GM21447 (cell line): ENCODE measurements around the gene C14orf180.

ENCODE experiments used
- ATAC-seq: cut with Tn5 transposase; IDR thresholded peaks from one replicate; pipeline ENCODE4 v1.9.1; 2021; ENCODE audit not compliant: unreplicated experiment

C14orf180 gene

GRCh38 chr14:104560586-104560945 is 19.0 kb upstream of the C14orf180 start:
- no peak for ATAC-seq

- ATAC-seq, result no peak
These were observed 18.4 kb upstream of the C14orf180 start for GRCh38 chr14:104561124-104561557.

- no peak for ATAC-seq
These were observed 17.7 kb upstream of the C14orf180 start for GRCh38 chr14:104561632-104562495.

GRCh38 chr14:104562606-104563005 is 17.0 kb upstream of the C14orf180 start:
- ATAC-seq, result no peak

- no peak for ATAC-seq
These were observed 16.3 kb upstream of the C14orf180 start for GRCh38 chr14:104563191-104563741.

GRCh38 chr14:104563742-104564615 is 15.6 kb upstream of the C14orf180 start:
- ATAC-seq, result no peak

- ATAC-seq, result no peak
These were observed 14.6 kb upstream of the C14orf180 start for GRCh38 chr14:104564744-104565679.

- ATAC-seq, result no peak
These were observed 12.2 kb upstream of the C14orf180 start for GRCh38 chr14:104567141-104567956.

- ATAC-seq, result no peak
These were observed 11.7 kb upstream of the C14orf180 start for GRCh38 chr14:104567957-104568225.

GRCh38 chr14:104568620-104569019 is 10.9 kb upstream of the C14orf180 start:
- no peak for ATAC-seq

- no peak for ATAC-seq
These were observed 10.1 kb upstream of the C14orf180 start for GRCh38 chr14:104569435-104569834.

GRCh38 chr14:104571246-104571645 is 8.3 kb upstream of the C14orf180 start:
- no peak for ATAC-seq

GRCh38 chr14:104572024-104572626 is 7.4 kb upstream of the C14orf180 start:
- no peak for ATAC-seq

- ATAC-seq, result no peak
These were observed 6.9 kb upstream of the C14orf180 start for GRCh38 chr14:104572668-104573067.

GRCh38 chr14:104573930-104574329 is 5.6 kb upstream of the C14orf180 start:
- no peak for ATAC-seq

- ATAC-seq, result no peak
These were observed 5.0 kb upstream of the C14orf180 start for GRCh38 chr14:104574536-104574935.

GRCh38 chr14:104574978-104575583 is 4.5 kb upstream of the C14orf180 start:
- no peak for ATAC-seq

GRCh38 chr14:104576232-104576969 is 3.2 kb upstream of the C14orf180 start:
- no peak for ATAC-seq
